Muscle of arm (tissue), 14 donors: ENCODE data around the gene SI. TPM values are rescaled to one million over a fixed set of nuclear protein-coding genes. Genes with fewer than 3 reads are reported as not detected.
"Not testable (repeated sequence)": the region's sequence is repeated elsewhere in the genome, so short reads cannot be mapped to it uniquely, and the experiment has no call there.

Experiments used
- DNase-seq: peaks from one replicate; pipeline ENCODE4 v3.0.0-alpha.2; 2013
- long read RNA-seq, 11 donors: transcript quantifications; one replicate each; lab custom pipeline, GENCODE V29; 2026
- polyA plus RNA-seq, 12 donors: library from polyadenylated mRNA; unstranded; fragments of 120-200 nt; gene quantifications; one replicate each; pipeline ENCODE4 v1.2.1, GENCODE V29; 2013; ENCODE audit not compliant: insufficient read length in 12 of 12

SI gene
- polyA plus RNA-seq, result 10 to 100 TPM in 1 of 12 donors, under 1 TPM in 1, not detected in 10; 0.17 to 52.4 TPM
- long read RNA-seq, donor 1, partial matches to known transcripts, result 35 of 35 reads
- long read RNA-seq, donor 1, other reads (novel, unspliced or antisense), result 0 of 35 reads
- long read RNA-seq, donor 2, result 0 reads
- long read RNA-seq, donor 3, result 0 reads
- long read RNA-seq, donor 4, result 0 reads
- long read RNA-seq, donor 5, full-length matches to known transcripts, result 1 of 1 reads
- long read RNA-seq, donor 5, partial matches to known transcripts, result 0 of 1 reads
- long read RNA-seq, donor 5, other reads (novel, unspliced or antisense), result 0 of 1 reads
- long read RNA-seq, donor 6, result 0 reads
- long read RNA-seq, donor 7, result 0 reads
- long read RNA-seq, donor 8, result 0 reads
- long read RNA-seq, donor 9, result 0 reads
- long read RNA-seq, donor 10, result 0 reads
- long read RNA-seq, donor 11, result 0 reads

- no peak for DNase-seq
These were observed at the start of gene SI for GRCh38 chr3:165078293-165078692. SI (minus strand) TSS chr3:165078496; CDS start chr3:165076012, 2,484 bp downstream.

DNA sequence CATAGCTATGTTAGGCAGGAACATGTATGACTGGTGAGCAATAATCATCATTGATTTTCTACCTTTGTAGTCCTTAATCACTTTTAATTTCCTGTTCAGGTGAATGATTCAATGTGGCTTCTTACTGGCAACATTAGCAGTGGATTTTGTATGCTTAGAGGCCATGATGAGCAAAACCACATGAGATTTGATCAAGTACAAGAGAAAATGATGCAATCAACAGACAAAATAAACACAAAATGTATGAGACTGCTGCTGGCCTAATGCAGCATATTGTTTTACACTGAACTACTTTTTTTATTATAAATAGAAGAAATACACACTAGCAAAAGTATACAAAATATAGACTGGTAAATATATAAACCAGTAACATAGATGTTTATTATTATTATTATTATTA lies 47.5 kb upstream of the SI start:
- DNase-seq, result no peak

GRCh38 chr3:165111401-165111800 lies 33.1 kb upstream of the SI start:
- DNase-seq, result no peak

GRCh38 chr3:165103616-165104015 lies 25.3 kb upstream of the SI start:
- no peak for DNase-seq

GRCh38 chr3:165082650-165083049 lies 4.4 kb upstream of the SI start:
- DNase-seq, result no peak

GRCh38 chr3:165081183-165081582 lies 2.9 kb upstream of the SI start:
- DNase-seq, result no peak

DNA sequence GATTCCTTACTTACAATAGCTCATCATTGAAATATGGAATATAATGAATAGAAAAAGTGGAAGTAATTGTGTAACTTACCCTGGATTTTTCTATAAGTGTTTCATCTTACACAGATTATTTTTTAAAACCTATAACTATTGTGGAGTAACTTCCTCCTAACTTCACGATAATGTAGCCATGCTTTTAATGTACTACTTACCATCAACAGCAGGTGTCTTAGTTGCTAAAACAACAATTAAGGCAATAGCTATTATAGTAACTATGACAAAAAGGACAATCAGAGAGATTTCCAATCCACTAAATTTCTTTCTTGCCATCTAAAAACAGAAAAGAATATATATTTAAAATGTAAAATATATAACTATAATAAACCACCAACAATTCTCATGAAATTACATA lies 2.6 kb downstream of the SI start:
- DNase-seq, result no peak

DNA sequence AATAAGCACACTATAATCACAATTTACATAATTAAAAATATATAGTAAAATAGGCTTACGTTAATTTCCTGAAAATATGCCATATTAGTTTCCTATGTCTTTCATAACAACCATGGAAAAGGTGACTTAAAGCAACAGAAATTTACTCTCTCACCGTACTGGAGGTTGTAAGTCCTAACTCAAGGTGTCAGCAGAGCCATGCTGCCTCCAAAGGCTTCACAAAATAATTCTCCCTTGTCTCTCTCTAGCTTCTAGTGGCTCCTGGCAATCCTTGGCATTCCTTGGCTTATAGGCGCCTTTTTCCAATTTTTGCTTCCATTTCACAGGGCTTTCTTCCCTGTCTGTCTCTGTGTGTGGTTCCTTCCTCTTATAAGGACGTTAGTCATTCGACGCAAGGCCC lies 7.6 kb downstream of the SI start:
- DNase-seq, result no peak

DNA sequence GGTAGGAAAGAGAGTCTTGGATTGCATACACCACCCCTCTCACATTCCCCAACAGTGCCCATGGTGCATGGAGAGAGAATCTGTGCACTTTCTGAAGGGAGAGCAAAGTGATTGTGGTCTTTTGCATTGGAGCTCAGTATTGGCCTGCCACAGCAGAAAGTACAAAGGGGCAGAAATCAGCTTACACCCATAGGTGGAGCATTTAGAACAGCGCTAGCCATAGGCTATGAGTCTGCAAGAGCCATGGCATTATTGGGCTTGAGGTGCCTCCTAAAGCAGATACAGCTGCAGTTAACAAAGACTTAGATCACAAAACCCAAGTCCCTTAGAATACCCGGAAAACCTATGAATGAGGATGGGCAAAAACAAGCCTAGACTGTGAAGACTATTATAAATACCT lies 21.8 kb downstream of the SI start:
- no peak for DNase-seq

DNA sequence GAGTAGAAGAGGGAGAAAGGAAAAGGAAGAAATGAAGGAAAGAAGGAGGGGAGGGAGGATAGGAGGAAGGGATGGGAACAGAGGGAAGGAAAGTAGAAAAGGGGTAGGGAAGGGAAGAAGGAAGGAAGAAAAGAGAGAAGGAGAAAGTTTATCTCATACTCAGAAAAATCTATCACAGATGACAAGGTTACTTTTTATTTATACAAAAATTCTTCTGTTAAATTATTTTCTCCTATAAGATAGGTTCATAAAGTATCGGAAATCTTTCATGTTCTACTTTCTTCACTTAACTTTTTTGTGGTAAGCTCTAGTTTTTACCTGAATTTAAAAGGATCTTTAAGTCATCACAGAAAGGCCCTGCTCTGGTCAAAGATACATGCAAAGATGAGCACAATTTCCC lies 38.1 kb downstream of the SI start:
- no peak for DNase-seq

- no peak for DNase-seq
These were observed 66.7 kb downstream of the SI start for GRCh38 chr3:165011557-165011956.

- DNase-seq, result no peak
These were observed 93.3 kb downstream of the SI start for GRCh38 chr3:164984947-164985346.

DNA sequence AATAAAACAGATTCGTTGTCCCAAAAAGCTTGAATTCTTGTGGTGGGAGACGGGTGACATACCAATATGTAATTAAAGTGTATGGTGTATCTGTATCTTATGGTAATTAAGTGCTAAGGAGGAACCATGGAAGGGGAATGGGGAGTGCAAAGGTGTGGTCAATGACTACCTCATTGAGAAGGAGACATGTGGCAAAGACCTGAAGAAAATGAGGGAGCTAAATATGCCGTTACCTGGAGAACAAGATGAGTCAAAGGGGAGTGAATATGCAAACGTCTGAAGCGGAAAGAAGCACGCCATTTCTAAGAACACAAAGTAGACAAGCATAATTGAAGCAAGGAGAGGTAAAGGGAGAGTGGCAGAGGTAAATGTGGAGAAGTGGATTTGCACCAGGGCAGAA lies 115.7 kb downstream of the SI start:
- DNase-seq, result no peak

DNA sequence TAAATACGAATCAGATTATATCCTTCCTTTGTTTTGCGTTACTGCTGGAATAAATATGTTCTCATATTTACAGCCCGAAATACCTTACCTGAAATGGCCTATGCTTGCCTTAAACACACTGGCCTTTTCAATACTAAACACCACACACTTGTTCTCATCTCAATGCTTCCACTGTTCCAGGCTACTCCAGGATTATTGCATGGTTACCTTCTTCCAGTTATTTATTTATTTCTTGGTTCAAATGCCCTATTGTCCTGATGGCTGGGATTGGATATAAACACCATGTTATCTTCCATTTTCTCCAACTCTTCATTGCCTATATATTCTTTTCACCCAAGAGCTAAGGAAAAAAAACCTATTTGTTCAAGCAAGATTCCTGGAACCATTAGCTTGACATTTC lies 125.3 kb downstream of the SI start:
- DNase-seq, result no peak

DNA sequence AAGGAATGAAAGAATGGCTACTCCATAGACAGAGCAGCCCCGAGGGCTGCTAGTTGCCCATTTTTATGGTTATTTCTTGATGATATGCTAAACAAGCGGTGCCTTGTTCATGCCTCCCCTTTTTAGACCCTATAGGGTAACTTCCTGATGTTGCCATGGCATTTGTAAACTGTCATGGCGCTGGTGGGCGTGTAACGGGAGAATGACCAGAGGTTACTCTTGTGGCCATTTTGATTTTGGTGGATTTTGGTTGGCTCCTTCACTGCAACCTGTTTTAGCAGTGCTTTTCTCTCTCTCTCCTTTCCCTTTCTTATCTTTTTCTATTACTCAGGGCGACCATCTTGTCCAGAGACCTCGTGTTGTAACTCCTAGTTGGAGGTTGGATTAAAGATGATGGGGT lies 126.9 kb downstream of the SI start:
- DNase-seq, result not testable (repeated sequence)

DNA sequence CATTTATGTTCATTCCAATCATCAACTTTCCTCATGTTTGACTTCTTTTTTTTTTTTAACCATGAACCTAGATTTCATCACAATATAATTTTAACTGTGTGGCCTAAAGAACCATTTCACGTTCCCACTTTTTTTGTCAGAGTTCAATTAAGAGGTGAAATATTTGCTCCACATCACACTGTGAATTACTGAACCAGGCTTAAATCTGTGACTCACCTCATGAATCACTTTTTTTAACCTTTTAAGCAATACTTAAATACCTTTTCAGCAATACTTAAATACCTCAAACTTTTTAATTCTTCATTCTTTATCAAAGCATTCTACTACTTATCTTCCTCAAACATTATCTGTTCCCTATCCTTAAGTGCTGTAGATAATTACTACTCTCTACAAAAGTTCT lies 137.6 kb downstream of the SI start:
- DNase-seq, result no peak

DNA sequence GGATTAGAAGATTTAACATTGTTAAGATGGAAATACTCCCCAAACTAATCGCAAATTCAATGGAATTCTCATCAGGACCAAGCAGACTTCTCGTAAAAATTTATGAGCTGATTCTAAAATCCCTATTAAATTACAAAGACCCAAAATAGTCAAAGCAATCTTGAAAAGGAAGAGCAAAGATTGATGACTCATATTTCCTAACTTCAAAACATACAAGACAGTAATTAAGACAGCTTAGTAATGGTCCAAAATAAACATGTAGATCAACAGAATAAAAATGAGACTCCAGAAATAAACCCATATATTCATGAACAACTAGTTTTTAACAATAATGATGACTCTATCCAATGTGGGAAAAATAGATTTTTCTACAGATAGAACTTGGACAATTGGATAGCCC lies 148.7 kb downstream of the SI start:
- no peak for DNase-seq

Other genes starting within 250 kb of the SI start
- 1 to 10 TPM in 1 of 12 donors, under 1 TPM in 9, not detected in 2; 0.19 to 1.2 (median 0.44) TPM for gene SLITRK3, start 117.9 kb upstream of the SI start, polyA plus RNA-seq